K562 (cell line): ENCODE measurements around the gene CLEC2D. TPM values are rescaled to one million over a fixed set of nuclear protein-coding genes. Genes with fewer than 3 reads are reported as not detected.

Source experiments
- ATAC-seq: fragments of 200-7000 bp; cut with Tn5 transposase; 3 replicates; pipeline ENCODE4 v1.9.1; 2020; ENCODE audit warnings: moderate library complexity
- BruUV-seq: library from RNA; stranded (reverse); fragments of 400-500 nt; replicated peaks from 2 replicates; lab custom pipeline; 2021; lab: Mats Ljungman, UMichigan
- CTCF ChIA-PET: fragments of 300-600 bp; formaldehyde crosslinking; extraction: SDS; loops from one replicate; lab custom pipeline; 2021; ENCODE audit warnings: low intra/inter-chr PET ratio; lab: Yijun Ruan, JAX
- POLR2A ChIA-PET: fragments of 300-600, 350-650 bp; sonication (Branson Sonifier 250); formaldehyde crosslinking; extraction: SDS; loops from one replicate; lab custom pipeline; 2021; ENCODE audit warnings: antibody characterized with exemption, inconsistent platforms; lab: Yijun Ruan, JAX
- DNase-seq, 4 experiments: peaks; one replicate each; pipeline versions ENCODE4 v3.0.0 to v3.0.0-alpha.2; 2011 to 2018; ENCODE audit warnings: low spot score in 3 of 4, mixed read lengths in 3 of 4; ENCODE audit errors: extremely low read depth in 1 of 4
- FAIRE-seq: peaks from 2 replicates; lab custom pipeline; 2011; peaks lifted over from hg19 to GRCh38; lab: Jason Lieb, UNC
- H2AFZ ChIP-seq: 2 replicates; pipeline ENCODE4 v1.6.0; 2011; ENCODE audit warnings: low read depth, low read length, control low read depth, inconsistent platforms
- H3K27ac ChIP-seq: fragments of 200-600 bp; 3 replicates; pipeline ENCODE4 v1.8.0; 2011; ENCODE audit warnings: low read depth, mild to moderate bottlenecking, control low read depth, inconsistent platforms, low read length, moderate library complexity, mixed read lengths; ENCODE audit errors: extremely low read depth
- H3K27me3 ChIP-seq, 2 experiments: fragments of 300-600 bp in 1 of 2; 2 replicates in 1 of 2; 3 replicates in 1 of 2; pipeline versions ENCODE4 v1.6.0 to v1.8.0; 2011; ENCODE audit warnings: inconsistent platforms in 2 of 2, low read length in 2 of 2, mild to moderate bottlenecking in 1 of 2, mixed read lengths in 1 of 2, moderate library complexity in 1 of 2; ENCODE audit not compliant: control insufficient read depth in 2 of 2, insufficient read depth in 2 of 2
- H3K36me3 ChIP-seq: fragments of 300-600 bp; 3 replicates; pipeline ENCODE4 v1.8.0; 2011; ENCODE audit warnings: mild to moderate bottlenecking, low read length, inconsistent platforms; ENCODE audit not compliant: control insufficient read depth, insufficient read depth
- H3K4me1 ChIP-seq, 2 experiments: fragments of 200-600 bp in 1 of 2; replicated peaks in 1 of 2; 2 replicates in 1 of 2; 3 replicates in 1 of 2; pipeline versions ENCODE4 v1.5.1 to v1.8.0; 2011; ENCODE audit warnings: inconsistent platforms in 2 of 2, low read length in 2 of 2, mild to moderate bottlenecking in 1 of 2, mixed read lengths in 1 of 2, moderate library complexity in 1 of 2; ENCODE audit not compliant: control insufficient read depth in 2 of 2, insufficient read depth in 2 of 2
- H3K4me2 ChIP-seq: 2 replicates; pipeline ENCODE4 v1.6.1; 2011; ENCODE audit warnings: low read length, control low read depth, inconsistent platforms, mixed read lengths; ENCODE audit not compliant: insufficient read depth
- H3K4me3 ChIP-seq: fragments of 200-600 bp; sonication (generic), shearing (Covaris generic); 2 replicates; pipeline ENCODE4 v1.5.1; 2016; ENCODE audit warnings: control low read depth, inconsistent platforms
- H3K79me2 ChIP-seq: fragments of 200-600 bp; 3 replicates; pipeline ENCODE4 v1.8.0; 2011; ENCODE audit warnings: low read length, inconsistent platforms; ENCODE audit not compliant: control insufficient read depth, insufficient read depth
- H3K9ac ChIP-seq, 2 experiments: 2 replicates each; pipeline versions ENCODE4 v1.6.0 to v1.6.1; 2011; ENCODE audit warnings: low read depth in 2 of 2, low read length in 2 of 2, control low read depth in 1 of 2, inconsistent platforms in 1 of 2, mild to moderate bottlenecking in 1 of 2, mixed read lengths in 1 of 2; ENCODE audit not compliant: insufficient read depth in 1 of 2
- H3K9me1 ChIP-seq: one replicate; pipeline ENCODE4 v1.6.0; 2011; ENCODE audit warnings: inconsistent platforms, mild to moderate bottlenecking, low read length, moderate library complexity; ENCODE audit not compliant: control insufficient read depth, insufficient read depth
- H3K9me3 ChIP-seq: replicated peaks from 2 replicates; pipeline ENCODE4 v1.5.1; 2011; ENCODE audit warnings: low read depth, low read length, inconsistent platforms; ENCODE audit not compliant: control insufficient read depth, insufficient read depth
- H4K20me1 ChIP-seq: replicated peaks from 2 replicates; pipeline ENCODE4 v1.6.1; 2011; ENCODE audit warnings: low read length, inconsistent platforms, mixed read lengths; ENCODE audit not compliant: control insufficient read depth, insufficient read depth
- ARID1B ChIP-seq: fragments of 450-650 bp; IDR thresholded peaks from 2 replicates; pipeline ENCODE4 v1.6.1; 2016; ENCODE audit warnings: antibody characterized with exemption, mild to moderate bottlenecking, inconsistent platforms
- BCOR ChIP-seq: fragments of 450-650 bp; IDR thresholded peaks from 2 replicates; pipeline ENCODE4 v1.6.1; 2016
- CBFA2T2 ChIP-seq: fragments of 450-650 bp; conservative IDR thresholded peaks from 2 replicates; pipeline ENCODE4 v1.6.1; 2017; ENCODE audit warnings: mild to moderate bottlenecking
- CBFA2T3 ChIP-seq: fragments of 450-650 bp; IDR thresholded peaks from 2 replicates; pipeline ENCODE4 v1.6.1; 2017
- EP300 ChIP-seq: IDR thresholded peaks from 2 replicates; pipeline ENCODE4 v1.6.1; 2012; ENCODE audit warnings: low read length, improper control_type of control experiment
- EZH2 ChIP-seq: IDR thresholded peaks from 2 replicates; pipeline ENCODE4 v1.6.1; 2012; ENCODE audit warnings: low read depth, mild to moderate bottlenecking, inconsistent platforms, low read length, borderline replicate concordance
- FOXA1 ChIP-seq: fragments of 450-650 bp; IDR thresholded peaks from 2 replicates; pipeline ENCODE4 v1.6.1; 2016; ENCODE audit warnings: mild to moderate bottlenecking, borderline replicate concordance
- FOXA3 ChIP-seq, 2 experiments: fragments of 450-650 bp in 1 of 2; sonication (generic) in 1 of 2; formaldehyde crosslinking; IDR thresholded peaks in 1 of 2; conservative IDR thresholded peaks in 1 of 2; 2 replicates each; pipeline versions ENCODE4 v1.4.0 to v1.8.0; 2020 to 2022; ENCODE audit warnings: mild to moderate bottlenecking in 2 of 2, missing genetic modification reagents in 1 of 2
- MEF2D ChIP-seq: conservative IDR thresholded peaks from 2 replicates; pipeline ENCODE4 v1.6.1; 2016; ENCODE audit warnings: low read depth, missing genetic modification characterization, missing compliant biosample characterization
- NCOR1 ChIP-seq: fragments of 450-650 bp; IDR thresholded peaks from 2 replicates; pipeline ENCODE4 v1.6.1; 2016; ENCODE audit warnings: mild to moderate bottlenecking, moderate library complexity
- SIN3A ChIP-seq, 2 experiments: fragments of 150-350 bp in 1 of 2; IDR thresholded peaks; 2 replicates each; pipeline ENCODE4 v1.6.1; 2011 to 2016; ENCODE audit warnings: borderline replicate concordance in 2 of 2, low read depth in 2 of 2, low read length in 2 of 2, mild to moderate bottlenecking in 2 of 2, moderate library complexity in 2 of 2; ENCODE audit not compliant: control insufficient read depth in 1 of 2
- TAL1 ChIP-seq: fragments of 450-650 bp; IDR thresholded peaks from 2 replicates; pipeline ENCODE4 v1.6.1; 2016; ENCODE audit warnings: mild to moderate bottlenecking
- TEAD4 ChIP-seq, 2 experiments: sonication (generic) in 1 of 2; formaldehyde crosslinking in 1 of 2; IDR thresholded peaks; 2 replicates each; pipeline versions ENCODE4 v1.6.1 to v1.8.0; 2012 to 2022; ENCODE audit warnings: borderline replicate concordance in 1 of 2, inconsistent platforms in 1 of 2, low read length in 1 of 2, mild to moderate bottlenecking in 1 of 2, missing genetic modification reagents in 1 of 2
- ZNF655 ChIP-seq: fragments of 250-450 bp; sonication (Bioruptor Pico); IDR thresholded peaks from 2 replicates; pipeline ENCODE4 v1.5.0; 2021
- WGBS: fragments of 100-300 bp; shearing (Covaris generic); methylation state at CpG from one replicate; pipeline ENCODE4 v1.1.6; 2016; ENCODE audit warnings: low coverage, mixed read lengths; ENCODE audit not compliant: insufficient coverage; ENCODE audit errors: missing lambda C conversion rate; 5-methylcytosine and 5-hydroxymethylcytosine counted together
- in situ Hi-C: fragments of 300-500 bp; cut with MboI; formaldehyde crosslinking; loops from 4 replicates; pipeline ENCODE4 v1.15.0; 2018; ENCODE audit warnings: inconsistent platforms, mixed read lengths
- intact Hi-C: fragments of 100-400 bp; cut with micrococcal nuclease; formaldehyde crosslinking; loops from 2 replicates; pipeline ENCODE4 v1.14.2; 2022
- polyA plus RNA-seq, 8 experiments: library from polyadenylated mRNA; depleted of rRNA in 4 of 8; stranded (reverse) in 5 of 8; unstranded in 3 of 8; fragments of >200 nt; fragmentation: Nextera tagmentation in 2 of 8; fragmentation: Illumina TruSeq in 1 of 8; extraction: Ambion mirVana in 2 of 8; extraction: Trizol in 1 of 8; gene quantifications; 2 replicates each; pipeline versions ENCODE4 v1.2.1 to v1.2.3, GENCODE V29; 2011 to 2014; ENCODE audit warnings: inconsistent platforms in 1 of 8, missing spikeins in 1 of 8
- total RNA-seq, 7 experiments: library from RNA; depleted of rRNA in 6 of 7; stranded (reverse); fragments of >200 nt in 6 of 7; fragmentation: Illumina TruSeq in 2 of 7; extraction: Trizol in 2 of 7; gene quantifications; 2 replicates each; pipeline versions ENCODE4 v1.2.1 to v1.2.3, GENCODE V29; 2011 to 2021; ENCODE audit warnings: low replicate concordance in 1 of 7

Gene CLEC2D
- total and polyA plus RNA-seq, 9 of the 15 experiments (the other 6 are each of a cell fraction or from before 2014, with no cell fraction given): 1.4 to 5.0 (median 2.2) TPM

GRCh38 chr12:9634969-9635754 is 34.4 kb upstream of the CLEC2D start:
- intact Hi-C loops (loop anchor here (1.0 to 5.0 kb wide), 3 partner anchors 73 to 162 kb away; no protein-coding TSS in a partner anchor), in situ Hi-C loops (loop anchor here (25.0 kb wide), 1 partner anchor 298 kb away; no protein-coding TSS in a partner anchor)
- Histone ChIP-seq H3K36me3 (no peaks in the 10 kb centered on the region), H3K9me1 (no peaks in the 10 kb centered on the region), H3K4me3 (no peak overlapping the region), H3K4me1 (no peaks in the 10 kb centered on the region; a peak in 1 of 5 replicates), H2AFZ (no peak overlapping the region), H3K27ac (no peak overlapping the region), H4K20me1 (no peaks in the 10 kb centered on the region), H3K79me2 (no peaks in the 10 kb centered on the region), H3K9ac (no peak overlapping the region), H3K4me2 (no peak overlapping the region), H3K9me3 (no peaks in the 10 kb centered on the region; the same call in 1 of the 2 replicates), H3K27me3 (no peaks in the 10 kb centered on the region)
- BruUV-seq: no TSS peak
- no peak for FAIRE-seq
- ATAC-seq: no peak
- no peak for DNase-seq
- ChIA-PET CTCF (interaction anchor here (0.6 kb wide), 1 partner anchor 167 kb away, joined by 3 read pairs; no protein-coding TSS in a partner anchor), POLR2A (no interaction called here)
- TF ChIP-seq TEAD4 (IDR thresholded peaks at IDR 0.05; ENCODE audit: low read length): peak; percentile 45; the same call in 1 of the 2 replicates
- TF ChIP-seq TEAD4 (CRISPR knock-in tag; IDR thresholded peaks at IDR 0.05; ENCODE audit: borderline replicate concordance): no peak
- TF ChIP-seq ZNF655 (CRISPR knock-in tag): no peak
- TF ChIP-seq EZH2: no peak
- TF ChIP-seq SIN3A (IDR thresholded peaks at IDR 0.05; ENCODE audit: borderline replicate concordance in 2 of 2, control insufficient read depth in 1 of 2, low read depth in 2 of 2, low read length in 2 of 2): no peak
- peak; percentile 14; the same call in 1 of the 2 replicates for TF ChIP-seq NCOR1
- TF ChIP-seq EP300: 0 out of 2 replicates have a peak, but pooled peaks have one; percentile 14
- 0 out of 2 replicates have a peak, but pooled peaks have one; percentile 28 for TF ChIP-seq ARID1B
- TF ChIP-seq BCOR: no peak
- TF ChIP-seq MEF2D: no peak
- peak; percentile 32; the same call in 1 of the 2 replicates for TF ChIP-seq FOXA1
- TF ChIP-seq TAL1: peak; percentile 54; the same call in 1 of the 2 replicates
- TF ChIP-seq CBFA2T3: peak; percentile 70
- peak in 1 of 2 experiments; percentile 48; a peak in 1 of 4 replicates for TF ChIP-seq FOXA3 (CRISPR knock-in tag; conservative IDR thresholded peaks at IDR 0.05 in 1 of 2, IDR thresholded peaks at IDR 0.05 in 1 of 2)
- TF ChIP-seq CBFA2T2: peak; percentile 45
- 39% methylated on average over 2 of the region's 2 CpGs for WGBS
